ENCODE measurements around the gene ANGPTL2.

The ANGPTL2 gene

DNA sequence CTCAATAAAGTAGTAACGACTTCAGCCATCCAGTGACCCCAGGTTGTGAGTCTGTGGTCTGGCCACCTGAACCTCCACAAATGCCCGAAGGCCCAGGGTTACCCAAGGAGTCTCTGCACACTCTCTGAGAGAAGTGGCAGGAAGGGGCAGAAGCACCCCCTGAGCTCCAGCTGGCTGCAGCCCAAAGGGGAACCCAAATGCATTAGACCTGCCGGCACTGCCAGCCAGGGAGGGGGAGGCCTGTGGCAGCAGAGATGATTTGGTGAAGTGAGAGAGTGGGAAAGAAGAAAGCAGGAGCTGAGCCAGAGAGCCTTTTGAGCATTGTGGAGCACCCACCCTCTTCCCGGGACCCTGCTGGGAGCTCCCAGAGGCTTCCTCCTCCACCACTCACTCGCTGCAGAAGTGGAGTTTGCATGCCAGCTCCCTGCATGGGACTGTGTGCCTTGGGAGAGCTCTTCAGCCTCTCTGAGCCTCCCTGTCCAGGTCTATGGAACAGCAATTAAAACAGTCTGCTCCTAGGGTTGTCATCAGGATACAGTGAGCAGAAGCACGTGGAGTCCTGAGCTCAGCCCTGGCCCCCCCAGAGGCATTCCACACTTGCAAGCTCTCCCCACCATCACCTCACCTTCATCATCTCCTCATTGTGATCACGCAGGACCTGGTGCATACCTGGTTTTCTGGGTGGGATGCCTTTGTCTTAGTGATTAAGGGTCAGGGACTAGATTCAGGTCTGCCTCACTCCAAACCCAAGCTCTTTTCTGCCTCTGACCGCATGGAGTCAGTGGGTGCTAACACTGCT lies 13.8 kb upstream of the ANGPTL2 start:
- DNase-seq, result no peak

- DNase-seq, result no peak
Observed at GRCh38 chr9:127135056-127135745, 12.8 kb upstream of the ANGPTL2 start.

DNA sequence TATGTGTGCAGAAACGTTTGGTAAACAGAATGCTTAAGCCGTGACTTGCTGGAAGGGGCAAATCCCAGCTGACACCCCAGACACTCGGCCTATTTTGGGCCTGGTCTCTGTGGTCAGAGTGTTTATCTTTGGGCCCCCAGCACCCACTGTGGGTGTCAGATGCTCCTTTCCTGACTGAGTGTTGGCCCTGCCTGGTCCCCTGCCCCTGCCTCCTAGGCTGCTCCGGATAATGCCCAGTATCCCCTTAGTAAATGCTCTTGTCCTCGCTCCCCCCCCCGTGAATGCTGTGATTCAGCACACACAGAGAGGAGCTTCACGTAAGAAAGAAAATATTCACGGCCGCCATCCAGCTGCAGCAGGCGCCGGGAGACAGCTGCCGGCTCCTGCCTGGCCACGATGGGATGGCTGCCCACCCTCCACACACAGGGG lies 11.3 kb upstream of the ANGPTL2 start:
- no peak for DNase-seq

DNA sequence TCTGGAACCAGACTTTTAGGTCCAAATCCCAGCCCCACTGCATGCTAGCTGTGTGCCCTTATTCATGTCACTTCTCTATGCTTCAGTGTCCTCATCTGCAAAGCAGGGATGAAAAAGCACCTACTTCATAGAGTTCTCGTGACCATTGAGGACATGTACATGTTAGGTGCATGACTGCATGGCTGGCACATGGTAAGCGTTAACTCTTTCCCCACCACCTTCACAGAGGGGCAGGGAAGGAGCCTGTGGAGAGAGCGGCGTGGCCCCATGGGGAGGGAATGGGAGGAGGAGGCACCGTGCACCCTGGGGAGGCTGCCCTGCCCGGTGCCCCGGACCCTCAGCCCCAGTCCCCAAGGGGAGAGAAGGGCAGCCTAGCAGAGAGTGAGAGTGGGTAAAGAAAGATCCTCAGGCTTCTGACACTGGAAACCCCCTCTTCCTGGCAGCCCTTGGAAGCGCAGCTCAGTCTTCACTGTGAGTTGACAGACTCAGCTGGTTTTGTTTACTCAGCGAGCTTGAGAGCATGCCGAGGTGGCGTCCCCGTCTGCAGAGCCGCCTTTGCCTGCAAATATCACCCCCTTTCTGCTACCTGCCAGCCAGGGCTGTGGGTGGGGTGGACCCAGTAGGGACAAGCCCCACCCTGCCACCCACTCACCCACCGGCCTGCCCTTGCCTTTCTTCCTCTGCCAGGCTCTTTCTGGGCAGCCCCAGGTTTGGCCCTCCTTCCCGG lies 10.6 kb upstream of the ANGPTL2 start:
- DNase-seq, result no peak

GRCh38 chr9:127132375-127132774 lies 9.9 kb upstream of the ANGPTL2 start:
- DNase-seq, result no peak

DNA sequence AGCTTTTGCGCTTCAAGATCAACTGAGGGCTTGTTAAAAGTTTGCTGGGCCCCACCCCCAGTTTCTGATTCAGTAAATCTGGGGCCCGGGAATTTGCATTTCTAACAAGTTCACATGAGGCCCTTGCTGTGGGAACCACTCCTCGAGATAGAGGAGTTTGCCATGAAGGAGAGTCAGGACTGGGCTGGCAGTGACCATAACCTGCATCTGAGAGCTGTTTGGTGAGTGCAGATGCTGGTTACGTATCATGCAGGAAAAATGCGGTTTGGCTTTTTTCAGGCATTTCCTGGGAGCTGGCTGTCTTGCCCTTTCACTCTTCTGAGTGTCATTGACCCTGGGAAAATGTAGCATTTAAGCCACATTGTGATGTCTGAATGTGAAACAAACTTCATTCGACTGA lies 9.4 kb upstream of the ANGPTL2 start:
- no peak for DNase-seq

DNA sequence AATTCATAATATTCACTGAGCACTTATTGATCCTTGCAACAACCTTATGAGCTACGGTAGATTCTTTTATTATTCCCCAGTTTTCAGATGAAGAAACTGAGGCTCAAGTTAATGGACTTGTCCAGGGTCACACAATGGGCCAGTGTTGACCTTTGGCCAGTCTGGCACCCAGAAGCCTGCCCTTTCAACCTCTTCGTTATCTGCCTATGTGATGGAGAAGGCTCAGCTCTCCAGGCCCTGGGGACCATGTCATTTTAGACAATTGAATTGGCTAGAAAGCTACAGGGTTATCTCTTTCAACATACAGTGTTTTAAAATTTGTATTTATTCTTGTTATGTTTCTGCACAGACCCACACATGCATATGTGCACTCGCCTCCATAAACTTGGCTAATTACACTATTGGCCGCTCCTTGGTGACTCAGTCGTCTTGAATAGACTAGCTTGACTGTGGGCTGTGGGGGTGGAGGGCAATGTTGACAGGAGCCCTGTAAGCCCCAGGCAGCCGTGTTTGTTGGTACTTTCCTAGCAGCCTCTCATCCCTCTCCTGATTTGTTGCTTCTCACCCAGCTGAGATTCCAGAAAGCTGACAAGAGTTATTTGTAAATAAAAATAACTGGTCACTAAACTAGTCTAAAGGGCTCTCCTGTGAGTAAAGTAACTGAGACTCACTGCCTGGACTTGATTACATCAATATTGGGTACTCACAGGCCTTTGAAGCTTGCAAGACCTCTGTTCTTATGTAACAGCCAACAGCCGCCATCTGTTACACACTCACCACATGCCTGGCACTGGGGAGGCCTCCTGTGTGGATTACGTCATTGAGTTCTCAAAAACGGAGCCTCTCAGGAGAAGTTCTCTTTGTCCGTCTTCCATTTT lies 8.5 kb upstream of the ANGPTL2 start:
- no peak for DNase-seq

DNA sequence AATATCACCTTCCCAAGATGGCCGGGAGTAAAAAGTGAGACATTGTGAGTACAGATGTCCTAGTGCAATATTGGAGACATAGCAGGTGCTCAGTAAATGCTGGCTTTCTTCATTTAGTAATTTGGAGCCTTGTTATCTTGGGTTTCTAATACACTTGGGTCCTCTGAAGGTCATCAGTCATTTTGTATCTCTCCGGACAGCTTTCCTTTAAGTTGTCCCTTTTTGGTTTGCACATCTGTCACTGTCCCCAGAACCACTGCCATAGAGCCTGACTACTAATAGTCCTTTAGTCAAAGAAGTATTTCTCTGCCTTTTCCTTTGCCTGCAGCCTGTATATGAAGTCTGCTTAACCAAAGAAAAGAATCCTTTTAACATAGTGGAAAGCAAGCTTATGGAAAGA lies 7.8 kb upstream of the ANGPTL2 start:
- no peak for DNase-seq

- no peak for DNase-seq
Observed at GRCh38 chr9:127129718-127130085, 7.3 kb upstream of the ANGPTL2 start.

DNA sequence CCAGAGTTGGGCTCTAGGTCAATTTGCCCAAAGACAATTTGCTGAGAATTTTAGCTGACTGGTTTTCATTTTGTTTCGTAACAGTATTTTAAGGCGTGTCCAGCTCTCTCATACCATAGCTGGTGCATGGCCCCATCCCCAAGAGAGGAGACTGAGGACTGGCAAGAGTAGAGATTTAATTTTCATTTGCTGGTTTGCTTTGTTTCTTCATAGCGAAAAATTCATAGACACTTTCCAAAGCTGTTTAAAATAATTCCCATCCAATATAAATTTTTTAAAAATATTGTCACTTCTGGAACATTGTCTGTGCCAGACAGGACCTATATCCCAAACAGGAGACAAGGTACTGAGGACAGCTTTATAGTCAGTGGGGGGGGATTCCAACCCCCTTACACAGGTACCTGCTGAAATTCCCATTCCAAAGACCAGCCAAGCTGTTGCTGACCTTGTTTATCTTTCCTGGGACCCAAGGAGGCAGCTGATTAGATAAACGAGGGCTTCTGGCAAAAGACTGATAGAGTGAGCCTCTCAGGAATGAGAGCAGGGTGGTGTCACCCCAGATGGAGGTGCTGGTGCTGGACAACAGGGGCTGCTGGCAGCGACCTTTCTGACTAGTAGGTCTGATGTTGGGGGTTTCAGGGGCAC lies 6.8 kb upstream of the ANGPTL2 start:
- DNase-seq, result no peak

GRCh38 chr9:127128341-127129072 lies 6.1 kb upstream of the ANGPTL2 start:
- no peak for DNase-seq

- no peak for DNase-seq
Observed at GRCh38 chr9:127126971-127127370, 4.5 kb upstream of the ANGPTL2 start.

GRCh38 chr9:127124792-127125191 lies 2.4 kb upstream of the ANGPTL2 start:
- DNase-seq, result no peak

- no peak for DNase-seq
Observed at GRCh38 chr9:127124111-127124531, 1.7 kb upstream of the ANGPTL2 start.

GRCh38 chr9:127123064-127123890 lies 842 bp upstream of the ANGPTL2 start:
- DNase-seq, result no peak

- DNase-seq, result no peak
Observed at GRCh38 chr9:127121628-127122175, 733 bp downstream of the ANGPTL2 start.

DNA sequence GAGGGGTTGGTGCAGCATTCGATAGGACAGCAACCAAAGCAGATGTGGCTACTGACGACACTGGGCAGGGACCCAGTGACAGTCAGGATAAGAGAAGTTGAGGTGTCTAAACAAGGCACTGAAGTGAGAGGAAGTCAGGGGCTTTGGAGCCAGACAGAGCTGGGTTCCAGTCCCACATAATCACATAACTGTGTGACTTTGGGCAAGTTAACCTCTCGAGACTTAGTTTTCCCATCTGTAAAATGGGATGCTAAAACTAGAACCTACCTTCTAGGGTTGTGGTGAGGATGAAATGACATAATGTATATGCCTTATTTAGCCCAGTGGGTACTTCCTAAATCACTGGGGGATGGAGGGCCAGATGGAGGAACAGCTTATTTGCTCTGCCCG lies 3.1 kb downstream of the ANGPTL2 start:
- DNase-seq, result no peak

GRCh38 chr9:127118597-127119319 lies 3.7 kb downstream of the ANGPTL2 start:
- DNase-seq, result no peak

GRCh38 chr9:127117801-127118200 lies 4.6 kb downstream of the ANGPTL2 start:
- no peak for DNase-seq

DNA sequence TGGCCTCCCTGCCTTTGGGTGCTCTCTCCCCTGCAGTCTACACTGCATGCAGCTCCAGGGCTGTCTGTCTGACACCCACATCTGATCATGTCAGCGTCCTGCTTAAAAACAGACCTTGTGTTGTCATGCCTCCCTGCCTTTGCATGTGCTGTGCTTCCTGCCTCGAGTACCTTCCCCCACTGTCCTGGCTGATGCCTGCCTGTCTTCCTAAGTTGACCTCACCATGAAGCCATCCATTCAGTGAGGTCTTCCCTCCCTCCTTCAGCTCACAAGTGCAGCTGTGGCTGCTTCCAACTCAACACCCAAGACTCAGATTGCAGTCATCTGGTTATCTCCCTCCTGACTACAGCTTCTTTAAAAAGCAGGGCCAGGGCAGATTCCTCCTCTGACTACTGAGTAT lies 5.5 kb downstream of the ANGPTL2 start:
- no peak for DNase-seq
